PFSK-1 (cell line): ENCODE results near the gene SLC25A26.

ENCODE experiments used
- FOXP2 ChIP-seq: optimal IDR thresholded peaks from 2 replicates; pipeline ENCODE3; 2011; ENCODE audit warnings: borderline replicate concordance, control low read depth, inconsistent platforms; ENCODE audit not compliant: insufficient read depth; ENCODE audit errors: extremely low read length, extremely low read depth
- POLR2AphosphoS5 ChIP-seq: IDR thresholded peaks from 2 replicates; pipeline ENCODE4 v1.6.1; 2012; ENCODE audit warnings: low read depth, mild to moderate bottlenecking, control low read depth, low read length, moderate library complexity
- SIN3A ChIP-seq: IDR thresholded peaks from 2 replicates; pipeline ENCODE4 v1.6.1; 2012; ENCODE audit warnings: mild to moderate bottlenecking, low read length, moderate library complexity, borderline replicate concordance; ENCODE audit not compliant: insufficient read depth
- TAF1 ChIP-seq: IDR thresholded peaks from 2 replicates; pipeline ENCODE4 v1.6.1; 2012; ENCODE audit warnings: low read length, control low read depth, borderline replicate concordance; ENCODE audit not compliant: insufficient read depth
- TF ChIP-seq, protein P1 (sequence below), 2 experiments: IDR thresholded peaks; 2 replicates each; pipeline versions ENCODE4 v1.6.1 to v1.8.0; 2011 to 2012; ENCODE audit warnings: low read depth in 2 of 2, low read length in 2 of 2, control low read depth in 1 of 2, inconsistent platforms in 1 of 2, mild to moderate bottlenecking in 1 of 2, moderate library complexity in 1 of 2; ENCODE audit not compliant: insufficient read depth in 1 of 2

The SLC25A26 gene

DNA sequence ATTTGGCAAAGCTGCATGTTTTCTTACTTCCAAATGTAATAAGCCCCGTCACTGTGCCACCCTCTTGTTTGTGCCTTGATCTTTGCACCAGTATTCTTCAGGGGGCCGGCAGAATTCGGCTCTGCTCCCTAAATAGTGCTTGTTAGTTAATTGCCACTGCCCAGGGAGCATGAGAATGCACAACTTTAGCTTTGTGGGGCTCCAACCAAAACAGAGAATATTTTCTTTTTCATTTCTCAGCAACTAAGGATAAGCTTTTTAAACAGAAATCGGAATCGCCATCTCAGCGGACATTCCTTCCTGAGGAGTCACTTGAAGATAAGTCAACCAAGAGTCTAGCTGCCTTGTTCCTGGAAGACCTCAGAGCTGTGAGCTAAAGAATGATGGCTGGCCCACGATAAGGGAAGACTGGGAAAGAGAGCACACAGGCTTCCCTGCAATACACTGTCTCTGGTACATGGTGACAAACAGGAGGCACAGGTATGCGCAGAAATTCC is 174.0 kb downstream of the SLC25A26 start:
- TF ChIP-seq, protein P1, sequence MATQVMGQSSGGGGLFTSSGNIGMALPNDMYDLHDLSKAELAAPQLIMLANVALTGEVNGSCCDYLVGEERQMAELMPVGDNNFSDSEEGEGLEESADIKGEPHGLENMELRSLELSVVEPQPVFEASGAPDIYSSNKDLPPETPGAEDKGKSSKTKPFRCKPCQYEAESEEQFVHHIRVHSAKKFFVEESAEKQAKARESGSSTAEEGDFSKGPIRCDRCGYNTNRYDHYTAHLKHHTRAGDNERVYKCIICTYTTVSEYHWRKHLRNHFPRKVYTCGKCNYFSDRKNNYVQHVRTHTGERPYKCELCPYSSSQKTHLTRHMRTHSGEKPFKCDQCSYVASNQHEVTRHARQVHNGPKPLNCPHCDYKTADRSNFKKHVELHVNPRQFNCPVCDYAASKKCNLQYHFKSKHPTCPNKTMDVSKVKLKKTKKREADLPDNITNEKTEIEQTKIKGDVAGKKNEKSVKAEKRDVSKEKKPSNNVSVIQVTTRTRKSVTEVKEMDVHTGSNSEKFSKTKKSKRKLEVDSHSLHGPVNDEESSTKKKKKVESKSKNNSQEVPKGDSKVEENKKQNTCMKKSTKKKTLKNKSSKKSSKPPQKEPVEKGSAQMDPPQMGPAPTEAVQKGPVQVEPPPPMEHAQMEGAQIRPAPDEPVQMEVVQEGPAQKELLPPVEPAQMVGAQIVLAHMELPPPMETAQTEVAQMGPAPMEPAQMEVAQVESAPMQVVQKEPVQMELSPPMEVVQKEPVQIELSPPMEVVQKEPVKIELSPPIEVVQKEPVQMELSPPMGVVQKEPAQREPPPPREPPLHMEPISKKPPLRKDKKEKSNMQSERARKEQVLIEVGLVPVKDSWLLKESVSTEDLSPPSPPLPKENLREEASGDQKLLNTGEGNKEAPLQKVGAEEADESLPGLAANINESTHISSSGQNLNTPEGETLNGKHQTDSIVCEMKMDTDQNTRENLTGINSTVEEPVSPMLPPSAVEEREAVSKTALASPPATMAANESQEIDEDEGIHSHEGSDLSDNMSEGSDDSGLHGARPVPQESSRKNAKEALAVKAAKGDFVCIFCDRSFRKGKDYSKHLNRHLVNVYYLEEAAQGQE (IDR thresholded peaks at IDR 0.05; ENCODE audit: insufficient read depth in 1 of 2, low read depth in 2 of 2, low read length in 2 of 2) = no peak

DNA sequence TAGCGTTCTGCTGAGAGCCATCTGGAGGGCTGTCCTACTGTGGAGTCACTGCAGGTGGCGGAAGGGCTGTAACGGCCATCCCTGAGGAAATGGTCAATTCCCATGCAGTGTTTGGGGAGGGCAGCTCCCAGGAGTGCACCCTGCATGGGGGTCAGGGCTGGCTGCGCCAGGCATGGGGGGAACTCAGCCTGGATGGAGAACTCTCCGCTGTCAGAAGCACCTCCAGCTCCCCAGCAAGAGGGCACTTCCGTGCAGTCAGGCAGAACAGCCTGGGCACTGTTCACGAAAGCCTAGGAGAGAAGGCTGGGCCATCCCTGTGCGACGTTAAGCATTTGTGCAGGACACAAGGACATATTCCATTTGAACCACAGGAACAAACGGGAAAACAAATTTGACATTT is 174.8 kb downstream of the SLC25A26 start:
- no peak for TF ChIP-seq TAF1
- TF ChIP-seq, protein P1 (IDR thresholded peaks at IDR 0.05; ENCODE audit: insufficient read depth in 1 of 2, low read depth in 2 of 2, low read length in 2 of 2) = no peak
- no peak for TF ChIP-seq FOXP2
- TF ChIP-seq SIN3A = no peak
- no peak for TF ChIP-seq POLR2AphosphoS5

DNA sequence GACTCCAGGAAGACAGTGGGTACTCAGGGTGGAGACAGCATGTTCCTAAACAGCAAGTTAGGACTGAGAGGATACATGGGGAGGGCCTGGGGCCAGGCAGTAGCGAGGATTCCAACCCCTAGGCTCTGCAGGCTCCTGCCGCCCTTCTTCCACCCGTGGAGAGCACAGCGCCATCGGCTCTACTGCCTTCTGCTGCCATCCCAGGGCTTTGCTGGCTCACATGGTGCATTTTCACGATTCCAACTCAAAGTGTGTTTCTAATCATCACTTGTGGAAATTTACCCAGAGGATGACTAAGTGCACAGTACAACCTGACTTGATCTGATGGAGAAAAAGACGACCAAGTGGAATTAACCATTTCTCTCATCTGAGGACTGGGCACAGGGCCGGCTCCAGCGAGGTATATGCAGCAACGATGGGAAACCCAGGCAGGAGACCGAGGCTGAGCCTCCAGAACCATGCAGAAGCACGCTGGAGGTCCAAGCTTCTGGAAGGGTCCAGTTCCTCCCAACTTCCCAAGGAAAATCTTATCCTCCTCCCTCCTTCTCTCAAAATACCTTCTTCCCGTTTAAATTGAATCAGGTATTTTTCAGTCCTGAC is 175.5 kb downstream of the SLC25A26 start:
- TF ChIP-seq SIN3A (no peak), TAF1 (no peak), POLR2AphosphoS5 (no peak), FOXP2 (no peak)
- TF ChIP-seq, protein P1 (IDR thresholded peaks at IDR 0.05; ENCODE audit: insufficient read depth in 1 of 2, low read depth in 2 of 2, low read length in 2 of 2) = no peak

DNA sequence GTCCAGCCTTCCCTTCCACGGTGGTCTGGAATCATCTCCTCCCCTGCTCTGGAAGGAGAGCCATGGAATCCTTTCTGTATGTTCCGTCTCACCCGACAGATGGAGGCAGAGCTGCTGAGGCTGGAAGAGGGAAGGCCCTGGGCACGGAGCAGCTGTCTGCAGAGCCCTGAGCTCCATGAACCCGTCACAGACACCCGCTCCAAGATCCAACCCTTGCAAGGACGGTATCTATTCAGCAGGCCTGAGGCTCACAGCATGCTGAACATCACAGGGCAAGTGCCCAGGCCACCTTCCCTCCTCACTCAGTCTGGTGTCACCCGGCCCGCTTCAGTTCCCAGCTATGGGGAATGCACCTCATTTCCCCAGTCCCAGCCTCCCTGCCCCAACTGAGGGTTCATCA is 176.1 kb downstream of the SLC25A26 start:
- TF ChIP-seq SIN3A (no peak), POLR2AphosphoS5 (no peak), FOXP2 (no peak), TAF1 (no peak)
- TF ChIP-seq, protein P1 (IDR thresholded peaks at IDR 0.05; ENCODE audit: insufficient read depth in 1 of 2, low read depth in 2 of 2, low read length in 2 of 2) = no peak

GRCh38 chr3:66397745-66398144 is 176.9 kb downstream of the SLC25A26 start:
- TF ChIP-seq TAF1 (no peak), SIN3A (no peak), POLR2AphosphoS5 (no peak), FOXP2 (no peak)
- TF ChIP-seq, protein P1 (IDR thresholded peaks at IDR 0.05; ENCODE audit: insufficient read depth in 1 of 2, low read depth in 2 of 2, low read length in 2 of 2) = no peak
